GM20000 (cell line): ENCODE data around the gene ENOX1.

Experiments
- DNase-seq: peaks from one replicate; pipeline ENCODE4 v3.0.0; 2012; ENCODE audit warnings: low spot score
- TF ChIP-seq, protein P1 (sequence below): IDR thresholded peaks from 2 replicates; pipeline ENCODE4 v1.5.1; 2012; ENCODE audit warnings: mild to moderate bottlenecking, control low read depth; ENCODE audit errors: extremely low read depth, missing control alignments

ENOX1 gene

DNA sequence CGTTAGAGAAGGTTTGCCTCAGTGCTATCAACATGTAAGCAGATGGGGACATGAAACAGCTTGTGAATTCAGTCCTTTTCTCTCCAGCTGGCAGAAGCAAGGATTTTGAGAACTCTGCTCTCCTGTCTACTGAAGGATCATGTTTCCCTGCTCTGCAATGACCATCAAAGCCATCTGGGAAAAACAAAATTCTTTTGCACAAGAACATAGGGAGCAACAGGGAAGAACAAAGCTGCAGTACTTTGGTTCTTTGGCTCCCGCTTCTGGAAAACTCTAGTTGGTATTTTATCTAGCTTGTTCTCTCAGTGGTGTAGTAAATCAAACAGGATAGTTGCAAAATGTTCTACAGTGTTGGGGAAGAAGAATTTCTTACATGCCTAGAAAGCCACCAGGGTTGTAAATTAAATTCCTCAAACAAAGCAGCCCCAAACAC lies 270.4 kb downstream of the ENOX1 start:
- TF ChIP-seq, protein P1, sequence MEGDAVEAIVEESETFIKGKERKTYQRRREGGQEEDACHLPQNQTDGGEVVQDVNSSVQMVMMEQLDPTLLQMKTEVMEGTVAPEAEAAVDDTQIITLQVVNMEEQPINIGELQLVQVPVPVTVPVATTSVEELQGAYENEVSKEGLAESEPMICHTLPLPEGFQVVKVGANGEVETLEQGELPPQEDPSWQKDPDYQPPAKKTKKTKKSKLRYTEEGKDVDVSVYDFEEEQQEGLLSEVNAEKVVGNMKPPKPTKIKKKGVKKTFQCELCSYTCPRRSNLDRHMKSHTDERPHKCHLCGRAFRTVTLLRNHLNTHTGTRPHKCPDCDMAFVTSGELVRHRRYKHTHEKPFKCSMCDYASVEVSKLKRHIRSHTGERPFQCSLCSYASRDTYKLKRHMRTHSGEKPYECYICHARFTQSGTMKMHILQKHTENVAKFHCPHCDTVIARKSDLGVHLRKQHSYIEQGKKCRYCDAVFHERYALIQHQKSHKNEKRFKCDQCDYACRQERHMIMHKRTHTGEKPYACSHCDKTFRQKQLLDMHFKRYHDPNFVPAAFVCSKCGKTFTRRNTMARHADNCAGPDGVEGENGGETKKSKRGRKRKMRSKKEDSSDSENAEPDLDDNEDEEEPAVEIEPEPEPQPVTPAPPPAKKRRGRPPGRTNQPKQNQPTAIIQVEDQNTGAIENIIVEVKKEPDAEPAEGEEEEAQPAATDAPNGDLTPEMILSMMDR = no peak
- no peak for DNase-seq

- DNase-seq = no peak
- TF ChIP-seq, protein P1 = no peak
These were observed 271.2 kb downstream of the ENOX1 start for GRCh38 chr13:43515531-43515930.

DNA sequence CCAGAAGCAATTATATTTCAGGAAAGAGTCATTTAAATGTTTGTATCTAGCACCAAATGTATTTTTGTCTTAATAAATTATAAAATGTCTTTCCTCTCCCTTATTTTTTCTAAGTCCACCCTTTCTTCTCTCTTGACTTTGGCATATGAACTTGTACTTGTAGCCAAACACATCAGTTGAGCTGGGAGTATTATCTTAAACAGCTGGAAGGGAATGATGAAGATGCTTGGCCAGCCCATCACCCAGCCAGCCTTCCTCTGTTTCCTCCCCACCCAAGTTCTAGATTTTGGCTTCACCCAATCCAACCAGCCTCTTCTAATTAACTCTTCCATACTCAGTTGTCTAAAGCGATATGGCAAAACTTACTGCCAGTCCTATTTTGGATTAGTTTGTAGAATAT lies 272.5 kb downstream of the ENOX1 start:
- TF ChIP-seq, protein P1 = no peak
- DNase-seq = no peak

DNA sequence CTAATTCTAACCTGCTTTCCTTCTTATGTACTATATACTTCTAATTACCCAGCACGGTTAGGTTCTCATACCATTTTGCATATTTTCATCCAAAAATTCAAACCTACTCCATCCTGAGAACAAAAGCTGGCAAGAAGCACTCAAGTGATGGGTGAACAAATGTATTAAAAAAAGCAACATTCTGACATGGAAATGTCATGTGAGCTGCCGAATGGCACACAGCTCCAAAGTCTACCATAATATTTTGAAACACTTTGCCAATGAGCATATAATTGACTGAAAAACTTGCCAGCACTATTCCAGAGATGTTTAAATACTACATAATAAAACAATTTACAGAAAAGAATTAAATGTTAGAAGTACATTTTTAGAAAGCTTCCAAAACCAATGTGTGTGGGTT lies 274.6 kb downstream of the ENOX1 start:
- TF ChIP-seq, protein P1 = no peak
- DNase-seq = no peak

DNA sequence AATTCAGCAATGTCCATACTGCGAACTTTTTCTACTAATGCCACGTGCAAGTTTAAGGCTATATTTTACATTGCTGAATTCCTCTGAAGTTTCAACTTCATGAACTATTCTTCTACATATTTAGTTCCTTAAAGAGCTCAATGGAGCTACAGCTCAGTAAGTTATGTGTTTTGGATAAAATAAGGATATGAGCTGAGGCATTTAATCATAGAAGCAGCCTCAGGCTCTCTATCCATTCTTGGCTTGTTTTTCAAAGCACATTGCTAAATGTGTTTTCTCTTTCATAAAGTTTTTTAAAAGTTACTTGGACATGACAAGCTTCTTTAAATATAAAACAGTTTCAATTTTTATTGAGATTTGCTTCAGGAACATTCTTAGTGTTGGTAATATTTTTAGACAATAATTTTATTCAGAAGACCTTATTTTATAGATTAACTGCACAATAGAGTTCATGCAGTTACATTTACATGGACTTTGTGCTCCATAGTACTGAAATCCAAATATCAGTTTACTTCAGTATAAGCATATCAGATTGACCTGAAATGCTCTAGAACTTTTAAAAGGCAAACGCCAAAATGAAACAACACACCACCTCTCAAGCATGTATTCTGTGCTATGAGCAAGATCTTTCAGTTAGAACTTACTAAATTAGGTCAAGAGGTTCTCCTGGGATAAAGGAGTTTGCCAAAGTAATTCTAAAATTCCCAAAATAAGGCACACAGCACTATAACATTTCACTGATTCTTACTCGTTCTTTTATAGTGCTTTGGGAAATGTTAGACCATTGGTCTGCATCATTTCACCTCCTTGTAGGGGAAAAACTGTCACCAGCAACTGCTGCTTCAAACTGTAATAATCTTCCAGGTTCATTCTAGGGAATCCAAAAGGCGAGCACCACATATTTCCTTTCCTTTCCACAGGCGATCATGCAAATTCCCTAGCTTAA lies 275.5 kb downstream of the ENOX1 start:
- TF ChIP-seq, protein P1 = no peak
- DNase-seq = no peak

DNA sequence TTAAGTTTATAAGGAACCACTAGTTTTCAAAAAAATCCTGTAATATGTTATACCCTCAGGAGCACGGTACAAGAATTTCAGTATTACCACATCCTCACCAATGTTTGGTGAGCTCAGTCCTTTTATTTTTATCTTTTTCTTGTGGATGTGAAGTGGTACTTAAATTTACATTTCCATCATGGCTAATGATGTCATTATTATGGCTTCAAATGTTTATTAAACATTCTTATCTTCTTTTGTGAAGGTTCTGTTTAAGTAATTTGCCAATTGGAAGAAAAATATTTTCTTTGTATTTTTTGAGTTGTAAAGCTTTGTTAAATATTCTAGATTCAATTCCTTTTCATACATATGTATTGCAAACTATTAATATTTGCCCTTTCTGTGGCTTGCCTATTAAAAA lies 291.0 kb downstream of the ENOX1 start:
- no peak for DNase-seq
- TF ChIP-seq, protein P1 = no peak

GRCh38 chr13:43494206-43494605 lies 292.6 kb downstream of the ENOX1 start:
- TF ChIP-seq, protein P1 = no peak
- no peak for DNase-seq
